Muscle of back (tissue), 11 donors: ENCODE measurements around the gene SLC2A4. TPM values are rescaled to one million over a fixed set of nuclear protein-coding genes. Genes with fewer than 3 reads are reported as not detected.

Experiments used
- DNase-seq, 3 donors: peaks; one replicate each; pipeline versions ENCODE4 v3.0.0 to v3.0.0-alpha.2; 2013
- polyA plus RNA-seq, 10 donors: library from polyadenylated mRNA; unstranded; fragments of 120-200 nt; gene quantifications; one replicate each; pipeline ENCODE4 v1.2.1, GENCODE V29; 2013; ENCODE audit not compliant: insufficient read length in 10 of 10

The SLC2A4 gene
- polyA plus RNA-seq, 10 donors, result 7.7 to 32.4 (median 26.1) TPM

DNA sequence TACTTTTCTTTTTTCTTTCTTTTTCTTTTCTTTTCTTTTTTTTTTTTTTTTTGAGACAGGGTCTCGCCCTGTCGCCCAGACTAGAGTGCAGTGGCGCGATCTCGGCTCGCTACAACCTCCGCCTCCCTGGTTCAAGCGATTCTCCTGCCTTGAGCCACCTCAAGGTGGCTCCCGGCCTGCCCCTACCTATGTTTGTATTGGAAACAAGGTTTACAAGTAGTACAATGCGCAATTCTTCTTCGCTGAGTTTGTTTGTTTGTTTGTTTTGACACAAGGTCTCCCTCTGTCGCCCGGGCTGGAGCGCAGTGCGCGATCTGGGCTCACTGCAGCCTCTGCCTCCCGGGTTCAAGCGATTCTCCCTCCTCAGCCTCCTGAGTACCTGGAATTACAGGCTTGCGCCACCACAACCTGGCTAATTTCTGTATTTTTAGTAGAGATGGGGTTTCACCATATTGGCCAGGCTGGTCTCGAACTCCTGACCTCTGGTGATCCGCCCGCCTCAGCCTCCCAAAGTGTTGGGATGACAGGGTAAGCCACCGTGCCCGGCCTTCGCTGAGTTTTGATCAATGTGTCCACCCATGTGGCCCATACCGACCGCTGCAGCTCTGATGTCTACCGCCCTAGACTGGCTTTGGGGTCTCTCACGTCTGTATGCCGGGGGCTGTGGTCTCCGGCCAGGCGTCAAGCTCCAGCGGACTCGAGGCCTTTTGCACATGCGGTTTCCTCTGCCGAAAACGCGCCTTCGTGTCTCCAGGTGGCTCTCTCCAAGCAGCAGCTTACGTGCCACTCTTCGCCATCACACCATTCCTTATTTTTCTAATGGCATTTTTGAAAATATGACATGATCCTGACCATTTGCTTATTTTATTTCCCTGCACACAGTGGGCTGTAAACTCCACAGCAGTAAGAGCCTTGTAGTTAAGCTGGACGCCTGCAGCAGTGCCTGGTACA lies 14.0 kb downstream of the SLC2A4 start:
- DNase-seq, result no peak

DNA sequence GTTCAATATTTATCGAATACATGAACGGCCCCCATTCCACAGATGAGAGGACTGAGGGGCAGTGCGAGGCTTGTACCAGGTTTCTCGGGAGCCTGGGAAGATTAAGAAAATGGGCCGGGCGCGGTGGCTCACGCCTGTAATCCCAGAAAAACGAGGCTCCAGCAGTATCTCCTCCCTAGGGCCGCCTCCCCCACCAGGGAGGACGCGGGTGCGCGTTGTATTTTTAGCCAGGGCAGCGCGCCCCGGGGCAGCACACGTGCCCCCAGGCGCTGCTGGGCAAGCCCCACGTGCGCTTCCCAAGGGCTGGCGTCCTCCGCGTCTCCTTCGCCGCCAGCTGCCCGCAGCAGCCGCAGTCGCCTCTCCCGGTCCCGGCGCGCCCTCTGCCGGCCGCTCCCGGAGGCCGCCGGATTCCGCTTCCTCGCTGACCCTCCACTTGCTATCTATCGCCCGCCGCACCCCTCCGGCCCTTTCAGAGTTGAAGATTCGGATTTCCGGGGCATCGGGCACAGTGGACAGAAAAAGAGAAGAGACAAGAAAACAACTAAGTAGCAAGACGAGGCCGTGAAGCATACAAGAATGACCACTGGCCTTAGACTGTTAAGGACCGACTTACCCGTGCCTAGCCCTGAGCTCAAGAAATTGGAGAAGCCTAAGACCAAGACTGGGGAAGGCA lies 14.8 kb downstream of the SLC2A4 start:
- peak; percentile 74 to 91 (median 81) for DNase-seq

DNA sequence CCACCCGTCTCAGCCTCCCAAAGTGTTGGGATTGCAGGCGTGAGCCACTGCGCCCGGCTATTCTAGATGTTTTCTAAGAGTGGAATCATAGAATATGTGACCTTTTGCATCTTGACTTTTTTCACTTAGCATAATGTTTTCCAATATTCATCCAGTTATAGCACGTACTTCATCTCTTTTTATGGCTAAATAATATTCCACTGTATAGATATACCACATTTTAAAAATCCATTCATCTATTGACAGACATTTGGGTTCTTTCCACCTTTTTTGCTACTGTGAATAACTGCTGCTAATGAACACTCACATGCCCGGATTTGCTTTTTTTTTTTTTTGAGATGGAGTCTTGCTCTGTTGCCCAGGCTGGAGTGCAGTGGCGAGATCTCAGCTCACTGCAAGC lies 22.7 kb downstream of the SLC2A4 start:
- DNase-seq, result no peak

DNA sequence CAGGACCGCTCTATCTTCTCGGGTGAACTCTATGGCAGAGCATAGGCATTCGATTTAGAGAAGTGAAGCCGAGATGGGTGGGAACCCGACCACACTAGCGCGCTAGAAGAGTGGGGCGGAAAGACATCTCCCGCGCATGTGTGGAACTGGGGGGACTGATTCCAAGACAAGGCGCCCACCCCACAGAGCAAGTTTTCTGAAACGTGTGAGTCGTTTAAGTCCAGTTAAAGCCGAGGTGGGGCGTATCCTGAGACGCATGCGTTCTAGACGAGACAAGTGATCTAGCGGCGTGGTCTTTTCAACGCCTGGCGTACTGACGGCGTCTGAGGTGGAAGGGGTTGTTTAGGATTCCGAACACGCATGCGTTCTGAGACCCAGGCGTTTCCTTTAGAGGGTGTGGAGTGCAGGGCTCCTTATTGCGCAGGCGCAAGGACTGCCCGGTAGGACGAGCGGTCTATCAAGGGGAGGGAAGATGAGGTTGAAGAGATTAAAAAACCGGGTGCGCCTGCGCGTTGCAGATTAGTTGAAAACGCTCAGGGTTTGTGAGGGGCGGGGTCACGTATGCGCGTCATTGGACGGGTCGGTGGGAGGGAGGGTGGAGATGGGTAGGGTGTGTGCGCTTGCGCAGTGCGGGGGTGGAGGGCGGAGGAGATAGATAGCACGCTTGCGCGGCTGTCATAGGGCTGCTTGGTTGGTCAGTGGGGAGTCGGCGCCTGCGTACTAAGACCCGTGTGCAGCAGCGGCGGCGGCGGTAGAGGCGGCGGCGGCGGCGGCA lies 25.6 kb downstream of the SLC2A4 start, which contains the start of gene EIF5A:
EIF5A (plus strand) TSS at position 718 of the 775 bp plus-strand sequence. CDS start 2,008 bp downstream, outside the sequence.
- peak; percentile 100 for DNase-seq

DNA sequence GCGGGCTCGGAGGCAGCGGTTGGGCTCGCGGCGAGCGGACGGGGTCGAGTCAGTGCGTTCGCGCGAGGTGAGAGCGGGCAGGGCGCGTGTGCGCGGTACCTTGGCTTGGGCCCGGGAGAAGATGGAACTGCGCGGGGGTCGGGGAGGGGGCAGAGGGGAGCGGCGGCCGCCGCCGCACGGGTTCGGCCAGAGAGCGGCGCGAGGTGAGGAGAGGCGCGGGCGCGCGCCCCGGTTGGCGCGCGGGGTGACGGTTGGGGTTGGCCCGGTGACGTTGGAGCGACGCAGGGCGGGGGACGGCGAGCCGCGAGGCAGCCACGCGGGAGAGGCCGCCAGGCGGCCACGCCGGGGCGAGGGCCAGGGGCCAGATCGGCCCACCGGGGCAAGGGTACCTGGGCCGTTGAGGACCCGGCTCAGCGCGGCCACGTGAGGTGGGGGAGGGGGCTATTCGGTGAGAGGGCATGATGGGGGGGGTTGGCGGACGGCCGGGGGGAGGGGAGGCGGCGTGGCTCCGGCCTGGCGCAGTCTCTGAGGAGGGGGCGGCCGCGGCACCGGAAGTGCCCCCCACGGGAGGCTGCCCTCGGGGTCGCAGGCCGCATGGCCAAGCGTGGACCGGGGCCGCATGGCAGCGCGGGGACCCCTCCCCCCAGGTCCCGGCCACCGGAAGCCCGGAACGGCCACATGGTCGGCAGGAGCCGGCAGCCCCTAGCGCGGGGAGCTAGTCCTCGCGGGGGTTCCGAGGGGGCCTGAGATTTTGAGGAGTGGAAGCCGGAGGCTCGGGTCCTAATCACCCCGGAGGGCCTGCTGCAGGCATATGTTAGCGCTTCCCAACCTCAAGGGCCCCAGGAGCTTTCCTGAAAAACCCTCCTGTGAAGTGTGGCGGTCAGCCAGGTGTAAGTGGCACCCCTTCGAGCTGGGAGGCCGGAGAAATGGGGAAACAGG lies 26.4 kb downstream of the SLC2A4 start:
- peak in 1 of 3 donors; percentile 59 for DNase-seq

DNA sequence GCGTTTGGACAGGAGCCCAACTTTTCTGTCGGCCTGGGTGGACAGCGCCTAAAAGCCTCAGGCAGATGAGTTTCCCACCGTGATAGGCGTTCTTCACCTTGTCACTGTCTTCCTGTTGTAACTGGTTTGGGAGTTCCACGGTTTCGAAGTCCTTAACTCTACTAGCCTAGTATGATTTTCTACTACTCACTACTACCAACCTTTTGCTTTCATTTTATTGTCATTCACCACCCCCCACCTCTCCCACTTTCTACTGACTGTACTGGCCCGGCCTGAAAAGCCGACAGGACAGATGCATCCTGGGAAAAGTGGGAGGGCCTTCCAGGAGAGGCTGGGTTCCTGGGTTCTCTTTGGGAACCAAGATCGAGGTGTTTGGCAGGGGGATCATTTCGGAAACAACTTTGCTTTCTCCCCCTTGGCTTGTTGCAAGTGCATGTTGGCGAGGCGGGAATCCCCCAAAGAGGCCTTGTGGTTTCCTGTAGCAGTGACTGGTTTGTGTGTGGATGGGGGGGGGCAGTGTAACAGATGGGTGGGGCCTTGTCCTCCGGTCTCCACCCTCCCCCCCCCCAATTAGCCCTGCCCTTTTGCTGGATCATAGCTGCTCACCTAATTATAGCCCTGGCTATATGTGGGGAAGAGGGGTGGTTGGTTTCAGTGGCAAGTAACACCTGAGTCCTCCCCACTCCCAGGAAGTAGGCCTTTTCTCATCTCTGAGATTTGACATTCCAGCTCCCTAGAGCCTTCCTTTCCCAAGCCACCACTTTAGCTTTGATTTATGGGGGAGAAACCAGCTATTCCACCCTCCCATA lies 27.3 kb downstream of the SLC2A4 start:
- DNase-seq, result peak; percentile 70 to 89 (median 78)

DNA sequence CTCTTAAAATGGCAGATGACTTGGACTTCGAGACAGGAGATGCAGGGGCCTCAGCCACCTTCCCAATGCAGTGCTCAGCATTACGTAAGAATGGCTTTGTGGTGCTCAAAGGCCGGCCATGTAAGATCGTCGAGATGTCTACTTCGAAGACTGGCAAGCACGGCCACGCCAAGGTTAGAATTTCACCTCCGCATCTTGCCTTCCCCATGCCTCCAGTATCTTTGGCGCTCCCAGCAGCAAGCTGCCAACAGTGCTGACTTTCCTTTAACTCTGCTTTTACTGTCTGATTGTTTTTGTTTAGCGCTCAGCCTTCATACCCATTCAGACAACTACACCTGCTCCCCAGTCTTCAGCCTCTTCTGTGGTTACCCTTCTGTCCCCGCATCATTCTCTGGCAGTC lies 28.1 kb downstream of the SLC2A4 start:
- DNase-seq, result no peak

DNA sequence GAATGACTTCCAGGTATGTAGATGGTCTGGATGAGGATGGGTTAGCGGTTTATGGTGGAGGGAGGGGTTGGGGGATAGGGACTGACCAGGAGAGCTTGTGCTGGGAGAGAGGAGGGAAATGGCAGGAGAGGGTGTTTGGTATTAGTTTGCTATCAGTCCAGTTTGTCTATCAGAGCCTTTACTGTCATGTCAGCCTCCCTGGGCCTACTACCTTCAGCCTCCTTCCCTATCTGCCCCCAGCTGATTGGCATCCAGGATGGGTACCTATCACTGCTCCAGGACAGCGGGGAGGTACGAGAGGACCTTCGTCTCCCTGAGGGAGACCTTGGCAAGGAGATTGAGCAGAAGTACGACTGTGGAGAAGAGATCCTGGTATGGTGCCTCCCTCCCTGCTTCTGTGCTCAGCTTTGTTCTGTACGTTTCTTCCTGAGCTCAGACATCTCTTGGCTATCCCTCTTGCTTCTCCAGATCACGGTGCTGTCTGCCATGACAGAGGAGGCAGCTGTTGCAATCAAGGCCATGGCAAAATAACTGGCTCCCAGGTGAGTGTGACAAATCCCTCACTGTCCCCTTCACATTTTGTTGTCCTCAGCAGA lies 29.7 kb downstream of the SLC2A4 start:
- no peak for DNase-seq

DNA sequence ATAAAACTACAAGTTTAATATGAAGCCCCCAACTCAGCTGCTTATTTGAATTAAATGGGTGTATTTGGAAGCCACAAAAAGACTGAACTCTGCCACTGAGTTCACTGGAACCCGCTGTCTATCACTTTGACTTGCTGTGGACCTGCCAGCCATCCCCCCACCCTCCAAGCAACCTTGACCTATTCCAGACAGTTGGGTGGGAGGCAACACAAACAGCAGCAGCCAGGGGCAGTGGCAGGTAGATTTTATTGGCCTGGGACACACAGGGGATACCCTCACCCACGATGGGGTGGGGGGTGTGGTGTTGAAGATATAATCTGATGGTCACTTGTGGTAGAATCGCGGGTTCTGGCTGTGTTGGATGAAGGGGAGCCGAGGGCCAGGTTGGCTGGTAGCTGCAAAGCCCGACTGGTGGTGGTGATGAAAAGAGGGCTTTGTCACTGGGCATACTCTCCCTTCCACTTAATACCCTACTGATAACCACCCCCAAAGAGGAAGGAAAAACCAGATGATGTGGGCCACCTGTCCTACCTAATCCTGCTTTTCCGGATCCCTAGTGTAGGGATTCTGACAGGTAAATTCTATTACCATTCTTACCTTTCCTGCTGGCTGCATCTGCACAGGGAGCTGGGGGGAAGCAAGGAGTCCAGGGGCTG lies 31.0 kb downstream of the SLC2A4 start:
- DNase-seq, result no peak

DNA sequence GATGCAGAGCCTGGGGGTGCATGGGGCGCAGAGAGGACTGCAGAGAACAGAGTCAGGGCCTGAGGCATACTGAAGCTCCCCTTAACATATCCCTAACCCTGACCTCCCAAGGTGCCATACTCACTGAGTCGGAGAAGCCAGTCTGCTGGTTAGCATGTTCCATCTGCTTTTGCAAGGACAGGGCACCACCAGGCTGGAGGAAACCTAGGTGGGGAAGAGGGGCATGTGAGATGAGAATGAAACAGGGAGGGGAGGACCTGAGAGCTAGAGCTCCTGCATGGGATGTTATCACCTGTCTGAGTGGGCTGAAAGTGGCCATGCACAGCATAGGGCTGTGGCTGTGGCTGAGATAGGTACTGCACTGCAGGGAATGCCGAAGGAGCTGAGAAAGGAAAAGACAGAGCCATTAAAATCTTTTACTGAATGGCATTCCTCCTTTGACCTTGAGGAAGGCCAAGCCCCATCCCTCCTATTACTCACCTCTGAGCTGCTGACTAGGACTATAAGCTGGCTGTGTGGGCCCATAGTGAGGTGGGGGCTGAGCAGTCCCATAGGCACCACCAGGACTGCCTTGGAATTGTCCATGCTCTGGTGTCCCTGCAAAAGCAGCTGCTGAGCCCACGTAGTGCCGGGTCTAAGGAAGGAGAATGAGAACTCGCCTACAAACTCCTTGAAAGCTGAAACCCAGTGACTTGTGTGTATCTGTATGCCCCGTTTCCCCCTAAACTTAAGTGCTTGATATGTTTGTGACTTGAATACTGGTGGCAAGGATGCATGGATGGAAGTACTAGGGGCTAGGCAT lies 31.8 kb downstream of the SLC2A4 start:
- no peak for DNase-seq

DNA sequence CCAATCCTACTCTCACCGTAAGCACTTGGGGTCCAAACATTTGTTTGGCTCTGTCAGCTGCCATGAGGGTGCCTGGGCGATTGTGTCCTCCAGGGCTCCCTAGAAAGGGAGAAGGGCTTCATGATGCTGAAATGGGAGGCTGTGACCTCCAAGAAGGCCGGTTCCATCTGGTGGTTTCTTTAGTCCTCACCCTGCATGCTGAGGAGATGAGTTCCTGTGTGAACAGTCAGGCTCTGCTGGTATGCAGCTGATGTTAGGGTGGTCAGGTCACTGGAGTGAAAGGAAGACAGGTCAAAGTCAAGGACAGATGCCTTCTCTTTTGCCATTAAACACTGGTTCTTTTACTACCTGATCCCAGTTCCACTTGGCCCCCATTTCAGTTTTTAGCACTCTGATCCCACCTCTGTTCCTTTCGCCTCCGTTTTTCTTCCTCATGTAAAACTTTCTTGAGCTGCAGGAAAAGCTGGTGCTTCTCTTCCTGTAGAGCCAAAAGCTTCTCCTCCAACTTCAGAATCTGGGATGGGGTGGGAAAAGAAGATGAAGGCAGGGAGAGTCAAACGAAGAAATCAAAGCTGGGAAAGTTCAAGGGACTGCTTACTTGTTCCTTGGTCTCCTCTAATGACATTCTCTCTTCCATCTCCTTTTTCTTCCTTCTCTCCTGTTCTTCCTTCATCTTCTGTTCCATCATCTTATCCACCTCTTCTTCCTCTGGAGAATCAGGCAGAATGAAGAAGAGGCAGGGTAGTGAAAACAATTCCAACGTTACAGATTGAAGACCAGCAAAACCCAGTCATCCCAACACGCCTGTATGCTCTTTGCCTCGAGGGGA lies 32.6 kb downstream of the SLC2A4 start:
- DNase-seq, result no peak

DNA sequence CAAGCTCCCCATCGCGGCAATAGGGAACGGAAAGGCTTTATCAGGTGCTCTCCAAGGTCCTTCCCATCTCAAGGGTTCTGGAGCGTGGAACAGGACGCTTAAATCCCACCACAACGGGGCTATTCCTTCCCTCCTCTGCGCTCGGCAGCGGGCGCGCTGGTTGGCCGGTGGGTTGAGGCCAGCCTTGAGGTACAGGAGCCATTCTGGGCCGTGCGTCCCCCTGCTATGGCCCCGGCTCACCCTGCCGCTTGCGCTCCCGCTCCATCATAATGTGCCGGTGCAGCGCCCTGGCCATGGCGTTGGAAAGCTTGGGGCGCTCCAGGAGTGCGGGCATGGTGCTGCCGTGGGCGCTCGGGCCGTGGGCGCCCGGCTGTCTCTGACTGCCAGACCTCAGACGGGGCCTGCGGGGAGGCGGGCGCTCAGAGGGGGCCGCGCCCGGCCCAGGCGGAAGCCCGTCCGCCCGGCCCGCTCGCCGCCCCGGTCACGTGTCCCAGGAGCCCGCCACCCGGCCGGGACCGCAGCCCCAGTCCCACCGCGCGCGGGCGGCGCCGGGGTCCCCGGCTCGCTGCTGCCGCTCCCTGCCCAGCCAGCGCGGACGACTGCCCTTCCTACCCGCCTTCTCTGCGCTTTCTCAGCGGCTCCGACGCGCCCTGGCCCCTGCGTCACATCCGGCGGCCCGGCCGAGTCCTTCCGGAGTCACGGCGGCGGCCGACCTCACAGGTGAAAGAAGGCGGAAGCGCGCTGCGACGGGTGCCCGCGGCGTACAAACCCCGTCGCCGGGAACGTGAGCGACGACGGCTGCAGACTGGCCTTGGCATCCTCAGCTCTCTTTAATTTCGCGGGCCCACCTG lies 33.4 kb downstream of the SLC2A4 start, which contains the start of gene GPS2:
GPS2 (minus strand) TSS at position 642 of the 851 bp plus-strand sequence; CDS start at position 334, 308 bp downstream.
- DNase-seq, result peak; percentile 81 to 96 (median 90)

DNA sequence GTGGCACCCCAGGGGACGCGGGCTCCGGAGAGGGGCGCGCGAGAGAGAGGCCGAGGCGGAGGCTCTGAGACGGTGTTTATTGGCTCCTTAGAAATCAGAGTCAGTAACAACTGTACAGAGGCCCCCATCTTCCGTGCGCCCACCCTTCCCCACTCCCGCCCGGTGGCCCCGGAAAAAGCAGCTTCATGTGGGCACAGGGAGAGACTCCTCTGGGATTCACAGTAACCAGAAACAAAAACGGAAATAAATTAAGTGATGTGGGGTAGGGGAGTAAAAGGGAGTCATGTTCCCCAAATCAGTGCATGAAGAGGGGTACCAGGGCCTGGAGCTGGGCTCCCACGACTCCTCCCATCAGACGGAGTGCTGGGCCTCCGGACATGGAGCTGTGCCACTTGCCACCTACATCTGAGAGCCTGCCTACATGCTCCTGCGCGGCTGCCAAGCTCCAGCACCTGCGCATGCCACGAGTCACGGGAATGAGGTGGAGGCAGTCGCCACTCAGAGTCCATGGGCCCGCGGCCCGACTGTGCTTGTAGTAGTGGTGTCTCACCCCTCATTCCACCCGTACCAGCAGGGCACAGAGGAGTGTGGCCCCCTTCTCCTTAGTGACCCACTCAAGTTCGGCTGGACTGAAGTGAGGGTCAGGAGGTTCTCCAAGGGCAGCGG lies 34.2 kb downstream of the SLC2A4 start:
- DNase-seq, result no peak

DNA sequence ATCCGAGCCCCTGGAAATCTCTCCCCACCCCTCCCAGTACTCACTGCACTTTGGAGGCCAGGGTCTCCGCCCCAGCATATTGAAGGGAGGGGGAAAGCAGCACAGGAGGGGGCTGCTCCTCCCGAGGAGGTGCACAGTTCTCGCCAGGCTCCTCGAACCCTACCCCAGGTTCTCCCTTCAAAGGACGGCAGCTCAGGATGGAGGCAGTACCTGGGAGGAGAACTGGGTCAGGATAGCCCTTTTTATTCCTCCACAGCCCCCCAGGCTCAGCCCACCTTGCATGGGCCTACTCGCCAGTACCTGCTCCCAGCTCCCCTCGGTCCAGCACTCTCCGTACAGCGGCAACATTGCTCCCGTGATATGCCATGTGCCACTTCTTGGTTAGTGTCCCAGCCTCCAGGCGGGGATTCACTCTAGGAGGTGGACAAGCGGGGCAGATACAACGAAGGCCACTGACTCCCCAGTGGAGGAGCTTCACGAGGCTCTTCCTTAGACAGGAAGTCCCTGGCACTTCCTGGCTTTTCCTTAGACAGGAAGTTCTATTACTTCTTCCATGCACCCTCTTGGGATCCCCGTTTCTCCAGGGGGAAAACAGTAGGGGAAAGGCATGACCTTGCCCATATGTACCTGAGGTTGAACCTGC lies 35.8 kb downstream of the SLC2A4 start:
- no peak for DNase-seq
